Natural killer cell (primary cell): ENCODE data around the gene OIP5. TPM values are rescaled to one million over a fixed set of nuclear protein-coding genes. Genes with fewer than 3 reads are reported as not detected.

Experiments used
- ATAC-seq, 3 donors: fragments of 150-1000 bp in 2 of 3; fragments of 200-7000 bp in 1 of 3; cut with Tn5 transposase; 1 replicate in 1 of 3; 2 replicates in 2 of 3; pipeline ENCODE4 v1.10.0; 2021; ENCODE audit warnings: mild to moderate bottlenecking in 2 of 3, moderate library complexity in 2 of 3
- DNase-seq, 2 donors: peaks; one replicate each; pipeline versions ENCODE4 v3.0.0 to v3.0.0-alpha.2; 2013 to 2021; ENCODE audit warnings: mixed read lengths in 1 of 2
- H3K27ac ChIP-seq: one replicate; pipeline ENCODE4 v1.5.1; 2013; ENCODE audit warnings: mild to moderate bottlenecking, low read length
- H3K27me3 ChIP-seq: one replicate; pipeline ENCODE4 v1.6.1; 2013; ENCODE audit warnings: low read length; ENCODE audit not compliant: control insufficient read depth, insufficient read depth
- H3K36me3 ChIP-seq: one replicate; pipeline ENCODE4 v1.6.1; 2013; ENCODE audit warnings: low read length; ENCODE audit not compliant: control insufficient read depth, insufficient read depth
- H3K4me1 ChIP-seq: one replicate; pipeline ENCODE4 v1.6.1; 2013; ENCODE audit warnings: low read length; ENCODE audit not compliant: control insufficient read depth, insufficient read depth
- H3K4me3 ChIP-seq: one replicate; pipeline ENCODE4 v1.5.1; 2013; ENCODE audit warnings: low read length
- H3K9me3 ChIP-seq: one replicate; pipeline ENCODE4 v1.6.1; 2013; ENCODE audit warnings: low read length; ENCODE audit not compliant: control insufficient read depth, insufficient read depth
- H3K27ac Mint-ChIP-seq, 2 donors: one replicate each; pipeline ENCODE4 v1.8.0; 2022; ENCODE audit warnings: mild to moderate bottlenecking in 2 of 2, mixed read lengths in 2 of 2, moderate library complexity in 1 of 2
- H3K27me3 Mint-ChIP-seq, 2 donors: one replicate each; pipeline ENCODE4 v1.8.0; 2022; ENCODE audit warnings: low read depth in 2 of 2, mixed read lengths in 2 of 2
- H3K36me3 Mint-ChIP-seq: one replicate; pipeline ENCODE4 v1.8.0; 2022; ENCODE audit warnings: mixed read lengths
- H3K4me1 Mint-ChIP-seq, 2 donors: one replicate each; pipeline ENCODE4 v1.8.0; 2022; ENCODE audit warnings: mixed read lengths in 2 of 2
- H3K4me3 Mint-ChIP-seq: one replicate; pipeline ENCODE4 v1.8.0; 2022; ENCODE audit warnings: mild to moderate bottlenecking, moderate library complexity, mixed read lengths
- H3K9me3 Mint-ChIP-seq, 2 donors: one replicate each; pipeline ENCODE4 v1.8.0; 2022; ENCODE audit warnings: mixed read lengths in 2 of 2
- CTCF ChIP-seq: fragments of 200-600 bp; IDR thresholded peaks from one replicate; pipeline ENCODE4 v1.8.0; 2022; ENCODE audit warnings: antibody characterized with exemption
- WGBS: methylation state at CpG from one replicate; pipeline ENCODE4 v1.1.7; 2013; ENCODE audit warnings: missing lambda C conversion rate; ENCODE audit not compliant: insufficient coverage; 5-methylcytosine and 5-hydroxymethylcytosine counted together
- intact Hi-C: fragments of 100-400 bp; cut with micrococcal nuclease; formaldehyde crosslinking; loops from one replicate; pipeline ENCODE4 v1.14.2; 2022
- total RNA-seq, 4 donors: library from RNA; stranded (reverse); fragments of 120-200 nt in 1 of 4; gene quantifications; one replicate each; pipeline versions ENCODE4 v1.2.3 to v1.2.4, GENCODE V29; 2013 to 2022

OIP5 gene
- total RNA-seq, 3 donors from 2014 or later (not counting 1 experiment from before 2014, with no cell fraction given), result 0.29 to 0.64 TPM; not detected in 1

- H3K4me1 ChIP-seq, result no peaks in the 10 kb centered on the region
- no peak for ATAC-seq
- intact Hi-C loops, result no loop called here
- Mint-ChIP-seq H3K4me1 (no peaks in the 10 kb centered on the region), H3K4me3 (no peak overlapping the region), H3K36me3 (no peaks in the 10 kb centered on the region), H3K9me3 (no peaks in the 10 kb centered on the region), H3K27me3 (no peaks in the 10 kb centered on the region), H3K27ac (no peak overlapping the region)
- no peaks in the 10 kb centered on the region for H3K36me3 ChIP-seq
- H3K4me3 ChIP-seq, result no peak overlapping the region
- H3K9me3 ChIP-seq, result no peaks in the 10 kb centered on the region
- 98% methylated on average over 5 of the region's 10 CpGs for WGBS
- no peaks in the 10 kb centered on the region for H3K27me3 ChIP-seq
- no peak for TF ChIP-seq CTCF
- no peak overlapping the region for H3K27ac ChIP-seq
- DNase-seq, result no peak
Observed at GRCh38 chr15:41354371-41354770, 22.0 kb upstream of the OIP5 start.

GRCh38 chr15:41350057-41350717 is 17.8 kb upstream of the OIP5 start:
- intact Hi-C loops, result no loop called here

GRCh38 chr15:41347236-41347635 is 14.8 kb upstream of the OIP5 start:
- Mint-ChIP-seq H3K27ac (no peak overlapping the region), H3K4me1 (no peaks in the 10 kb centered on the region), H3K27me3 (no peaks in the 10 kb centered on the region), H3K9me3 (no peaks in the 10 kb centered on the region), H3K4me3 (no peak overlapping the region), H3K36me3 (no peaks in the 10 kb centered on the region)
- no peaks in the 10 kb centered on the region for H3K27me3 ChIP-seq
- H3K27ac ChIP-seq, result no peak overlapping the region
- TF ChIP-seq CTCF, result no peak
- intact Hi-C loops, result no loop called here
- no peaks in the 10 kb centered on the region for H3K4me1 ChIP-seq
- no peaks in the 10 kb centered on the region for H3K36me3 ChIP-seq
- WGBS, result 94% methylated on average over 5 of the region's 5 CpGs
- no peak for ATAC-seq
- no peaks in the 10 kb centered on the region for H3K9me3 ChIP-seq
- no peak for DNase-seq
- H3K4me3 ChIP-seq, result no peak overlapping the region

More at GRCh38 chr15:41350057-41350717, 17.8 kb upstream of the OIP5 start:
- Mint-ChIP-seq H3K9me3 (no peaks in the 10 kb centered on the region), H3K4me3 (no peak overlapping the region), H3K36me3 (no peaks in the 10 kb centered on the region), H3K4me1 (no peaks in the 10 kb centered on the region), H3K27ac (no peak overlapping the region), H3K27me3 (no peaks in the 10 kb centered on the region)
- H3K27me3 ChIP-seq, result no peaks in the 10 kb centered on the region
- no peaks in the 10 kb centered on the region for H3K36me3 ChIP-seq
- DNase-seq (no peak), ATAC-seq (no peak)
- TF ChIP-seq CTCF, result no peak
- H3K4me1 ChIP-seq, result no peaks in the 10 kb centered on the region
- 95% methylated on average over 10 of the region's 10 CpGs for WGBS
- H3K4me3 ChIP-seq, result no peak overlapping the region
- no peak overlapping the region for H3K27ac ChIP-seq
- H3K9me3 ChIP-seq, result no peaks in the 10 kb centered on the region

GRCh38 chr15:41341519-41341918 is 9.1 kb upstream of the OIP5 start:
- 76% methylated on average over 4 of the region's 4 CpGs for WGBS
- Mint-ChIP-seq H3K27me3 (no peaks in the 10 kb centered on the region), H3K36me3 (no peaks in the 10 kb centered on the region), H3K9me3 (no peaks in the 10 kb centered on the region), H3K4me3 (no peak overlapping the region), H3K4me1 (no peaks in the 10 kb centered on the region), H3K27ac (no peak overlapping the region)
- TF ChIP-seq CTCF, result no peak
- Histone ChIP-seq H3K27ac (no peak overlapping the region), H3K9me3 (no peaks in the 10 kb centered on the region), H3K27me3 (no peaks in the 10 kb centered on the region), H3K4me3 (no peak overlapping the region), H3K4me1 (no peaks in the 10 kb centered on the region), H3K36me3 (no peaks in the 10 kb centered on the region)
- DNase-seq, result no peak
- intact Hi-C loops, result no loop called here
- ATAC-seq, result no peak
